ENCODE results near the gene GSTM4. TPM values are rescaled to one million over a fixed set of nuclear protein-coding genes. Genes with fewer than 3 reads are reported as not detected.

Gene GSTM4
- polyA plus RNA-seq, 1 donor from 2014 or later = 0.71 TPM

DNA sequence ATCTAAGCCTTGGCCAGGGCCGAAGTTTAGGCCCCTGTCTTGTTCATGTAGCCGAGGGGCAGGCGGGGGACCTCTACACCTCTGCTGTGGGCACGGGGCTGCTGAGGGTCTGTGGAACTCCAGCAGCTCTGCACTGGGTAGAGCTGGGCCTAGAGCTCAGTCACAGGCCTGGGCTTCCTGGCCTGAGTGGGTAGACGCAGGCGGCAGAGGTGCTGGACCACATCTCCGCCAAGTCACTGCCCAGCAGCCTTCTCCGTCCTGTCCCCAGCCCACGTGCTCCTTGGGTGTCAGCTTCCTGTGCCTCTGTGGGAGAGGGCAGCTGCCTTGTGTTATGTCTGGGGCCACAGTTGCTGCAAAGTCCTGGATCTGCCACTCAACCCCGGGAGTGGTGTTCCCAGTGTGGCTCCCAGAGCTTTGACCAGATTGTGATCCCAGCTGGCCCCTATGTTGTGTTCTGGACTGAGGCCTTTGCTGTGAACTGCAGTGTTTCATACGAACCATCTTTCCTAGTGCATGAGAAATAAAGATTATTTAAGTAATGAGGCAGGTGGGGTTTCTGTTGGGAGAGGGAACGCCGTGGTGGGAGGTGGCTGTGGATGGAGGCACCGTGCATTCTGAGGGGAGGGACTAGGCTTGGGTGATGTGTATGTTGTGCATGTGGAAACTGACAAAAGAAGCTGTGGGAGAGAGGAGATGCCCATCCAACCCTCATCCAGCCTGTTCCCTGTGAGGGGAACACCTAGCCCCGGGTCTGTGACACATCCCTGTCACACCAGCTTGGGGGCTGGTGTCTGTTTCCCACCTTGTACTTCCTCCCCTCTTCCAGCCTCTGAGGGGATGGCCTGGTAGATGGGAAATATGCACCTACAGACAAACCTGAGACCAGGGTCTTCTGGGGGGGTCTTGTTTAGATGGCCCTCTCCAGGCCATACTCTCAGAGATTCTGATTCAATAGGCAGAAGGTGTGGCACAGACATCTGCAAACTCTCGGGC, 24.1 kb upstream of the GSTM4 start:
- Histone ChIP-seq H3K36me3 (ENCODE audit: insufficient read depth, low read length) (no peaks in the 10 kb centered on the region), H3K4me2 (ENCODE audit: low read length) (no peak overlapping the region), H3K27me3 (ENCODE audit: insufficient read depth, low read depth, low read length) (no peaks in the 10 kb centered on the region), H3K9me2 (ENCODE audit: insufficient read depth, low read length) (no peaks in the 10 kb centered on the region), H3K79me2 (replicated peaks; ENCODE audit: insufficient read depth, low read length) (no peaks in the 10 kb centered on the region), H3K9me3 (ENCODE audit: low read length) (no peaks in the 10 kb centered on the region), H3K9ac (ENCODE audit: low read length) (no peak overlapping the region), H2AFZ (ENCODE audit: low read depth, low read length) (no peak overlapping the region), H3F3A (ENCODE audit: insufficient read depth, low read length, poor library complexity, severe bottlenecking) (no peaks in the 10 kb centered on the region), H3K4me3 (ENCODE audit: low read length) (no peak overlapping the region), H3K27ac (ENCODE audit: low read length) (no peak overlapping the region), H4K20me1 (ENCODE audit: insufficient read depth) (no peaks in the 10 kb centered on the region)
- TF ChIP-seq TAF1 (IDR thresholded peaks at IDR 0.05; ENCODE audit: low read depth) (no peak), MXI1 (conservative IDR thresholded peaks at IDR 0.05; ENCODE audit: poor library complexity, severe bottlenecking) (no peak), REST (IDR thresholded peaks at IDR 0.05; ENCODE audit: borderline replicate concordance) (no peak), POLR2AphosphoS5 (IDR thresholded peaks at IDR 0.05) (no peak), EP300 (conservative IDR thresholded peaks at IDR 0.05; ENCODE audit: poor library complexity, severe bottlenecking) (no peak), EZH2 (IDR thresholded peaks at IDR 0.05; ENCODE audit: borderline replicate concordance, insufficient read depth, low read length, poor library complexity, severe bottlenecking) (no peak), RAD21 (conservative IDR thresholded peaks at IDR 0.05) (no peak), CTCF (IDR thresholded peaks at IDR 0.05; ENCODE audit: poor library complexity, severe bottlenecking) (no peak), SMC3 (conservative IDR thresholded peaks at IDR 0.05; ENCODE audit: poor library complexity) (no peak)

DNA sequence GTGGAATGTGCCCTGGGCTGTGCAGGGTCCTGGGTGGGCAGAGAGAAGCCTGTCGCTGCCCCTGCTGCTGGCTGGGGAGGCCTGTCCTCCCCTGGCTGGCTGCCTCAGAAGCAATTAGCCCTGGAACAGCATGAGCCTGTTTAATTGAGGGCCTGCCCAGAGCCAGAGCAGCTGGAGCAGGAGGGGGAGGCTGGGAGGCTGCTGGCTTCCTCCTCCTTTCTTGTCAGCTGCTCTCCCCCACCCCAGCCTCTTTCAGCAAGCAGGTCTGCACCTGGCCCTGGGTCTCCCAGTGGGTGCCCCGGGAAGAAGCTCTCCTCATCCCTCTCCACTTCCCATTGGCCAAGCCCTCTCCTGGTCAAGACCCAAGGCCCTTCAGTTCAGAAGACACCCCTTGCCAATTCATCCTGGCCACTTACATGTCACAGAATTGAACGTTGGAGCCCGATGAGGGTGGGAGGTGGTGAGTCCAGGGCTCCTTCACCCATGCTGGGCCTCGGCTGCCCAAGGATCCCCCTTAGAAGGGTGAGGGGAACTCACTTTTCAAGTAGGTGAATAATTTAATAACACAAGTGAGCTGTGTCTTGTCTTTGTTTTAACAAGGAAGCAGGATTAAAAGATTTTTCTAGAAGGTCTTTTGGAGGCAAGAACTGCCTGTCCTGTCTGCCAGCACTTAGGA, 23.1 kb upstream of the GSTM4 start:
- Histone ChIP-seq H3K9me2 (ENCODE audit: insufficient read depth, low read length) (no peaks in the 10 kb centered on the region), H3K36me3 (ENCODE audit: insufficient read depth, low read length) (no peaks in the 10 kb centered on the region), H3F3A (ENCODE audit: insufficient read depth, low read length, poor library complexity, severe bottlenecking) (no peaks in the 10 kb centered on the region), H3K79me2 (replicated peaks; ENCODE audit: insufficient read depth, low read length) (no peaks in the 10 kb centered on the region), H2AFZ (ENCODE audit: low read depth, low read length) (no peak overlapping the region), H3K9me3 (ENCODE audit: low read length) (no peaks in the 10 kb centered on the region), H3K4me3 (ENCODE audit: low read length) (no peak overlapping the region), H3K27me3 (ENCODE audit: insufficient read depth, low read depth, low read length) (no peaks in the 10 kb centered on the region), H3K4me2 (ENCODE audit: low read length) (no peak overlapping the region), H3K27ac (ENCODE audit: low read length) (no peak overlapping the region), H4K20me1 (ENCODE audit: insufficient read depth) (no peaks in the 10 kb centered on the region), H3K9ac (ENCODE audit: low read length) (no peak overlapping the region)
- TF ChIP-seq REST (IDR thresholded peaks at IDR 0.05; ENCODE audit: borderline replicate concordance) = no peak
- TF ChIP-seq POLR2AphosphoS5 (IDR thresholded peaks at IDR 0.05) = no peak
- no peak for TF ChIP-seq RAD21 (conservative IDR thresholded peaks at IDR 0.05)
- no peak for TF ChIP-seq TAF1 (IDR thresholded peaks at IDR 0.05; ENCODE audit: low read depth)
- TF ChIP-seq MXI1 (conservative IDR thresholded peaks at IDR 0.05; ENCODE audit: poor library complexity, severe bottlenecking) = no peak
- no peak for TF ChIP-seq SMC3 (conservative IDR thresholded peaks at IDR 0.05; ENCODE audit: poor library complexity)
- no peak for TF ChIP-seq CTCF (IDR thresholded peaks at IDR 0.05; ENCODE audit: poor library complexity, severe bottlenecking)
- no peak for TF ChIP-seq EP300 (conservative IDR thresholded peaks at IDR 0.05; ENCODE audit: poor library complexity, severe bottlenecking)
